ENCODE data around the gene MKRN2.

Gene MKRN2

DNA sequence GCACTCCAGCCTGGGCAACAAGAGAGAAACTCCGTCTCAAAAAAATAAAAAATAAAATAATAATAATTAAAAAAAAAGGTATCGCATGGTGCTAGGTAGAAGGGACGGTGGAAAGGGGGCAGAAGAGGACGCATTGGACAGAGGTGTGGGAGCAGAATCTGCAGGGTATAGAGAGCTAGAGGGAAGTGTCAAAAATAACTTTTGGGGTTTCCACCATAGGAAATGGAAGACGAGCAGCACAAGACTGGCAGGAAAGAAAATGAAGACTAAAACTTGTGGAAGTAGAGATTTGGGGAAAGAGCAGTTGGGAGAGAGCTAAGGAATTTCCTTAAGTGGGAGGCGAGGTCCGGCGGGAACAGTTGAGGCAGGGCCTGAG lies 585 bp upstream of the MKRN2 start:
- DNase-seq (ENCODE audit: low read depth), result no peak

DNA sequence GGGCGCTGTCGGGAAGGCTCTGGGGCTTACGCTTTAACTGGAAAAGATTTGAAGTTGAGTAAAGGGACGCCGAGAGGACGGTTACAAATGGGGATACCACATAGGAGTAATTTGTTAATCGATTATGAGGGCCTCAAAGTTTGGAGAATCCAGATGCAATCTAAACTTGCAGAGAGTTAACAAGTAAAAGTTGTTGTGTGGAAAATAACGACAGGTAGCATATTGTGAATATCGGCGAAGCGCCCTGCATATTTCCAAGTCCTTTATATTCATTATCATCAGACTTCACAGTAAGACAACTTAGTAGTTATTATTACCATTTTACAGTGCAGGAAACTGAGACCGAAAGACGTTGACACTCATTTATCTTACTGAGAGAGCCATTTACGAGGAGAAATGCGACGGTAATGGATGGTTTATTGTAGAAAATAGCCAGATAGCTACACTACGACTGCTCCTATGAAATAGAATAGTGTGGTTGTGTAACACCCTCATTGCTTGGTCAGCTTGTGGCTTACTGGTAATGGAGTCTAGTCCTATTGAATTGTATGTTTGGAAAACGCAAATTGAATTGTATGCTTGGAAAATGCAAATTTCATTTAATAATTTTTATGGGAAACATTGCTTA lies 700 bp downstream of the MKRN2 start:
- DNase-seq (ENCODE audit: low read depth), result no peak

DNA sequence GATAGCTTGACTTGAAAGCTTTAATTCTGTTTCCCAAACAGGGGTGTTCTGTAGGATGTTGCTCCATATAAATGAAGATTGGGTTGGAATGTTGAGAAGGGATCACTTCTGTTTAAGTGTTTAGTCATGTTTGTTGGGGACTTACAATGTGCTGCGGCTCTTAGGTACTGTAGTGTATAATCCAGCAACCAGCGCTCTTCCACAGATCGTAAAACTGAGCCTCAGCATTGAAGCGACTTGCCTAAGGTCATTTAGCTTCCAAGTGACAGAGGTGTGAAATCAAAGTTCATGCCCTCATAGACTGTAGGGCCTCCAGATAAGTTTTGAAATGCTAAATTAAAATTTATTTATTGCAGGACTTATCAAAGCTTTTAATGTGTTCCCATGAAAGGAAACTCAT lies 1.8 kb downstream of the MKRN2 start:
- DNase-seq (ENCODE audit: low read depth), result no peak

DNA sequence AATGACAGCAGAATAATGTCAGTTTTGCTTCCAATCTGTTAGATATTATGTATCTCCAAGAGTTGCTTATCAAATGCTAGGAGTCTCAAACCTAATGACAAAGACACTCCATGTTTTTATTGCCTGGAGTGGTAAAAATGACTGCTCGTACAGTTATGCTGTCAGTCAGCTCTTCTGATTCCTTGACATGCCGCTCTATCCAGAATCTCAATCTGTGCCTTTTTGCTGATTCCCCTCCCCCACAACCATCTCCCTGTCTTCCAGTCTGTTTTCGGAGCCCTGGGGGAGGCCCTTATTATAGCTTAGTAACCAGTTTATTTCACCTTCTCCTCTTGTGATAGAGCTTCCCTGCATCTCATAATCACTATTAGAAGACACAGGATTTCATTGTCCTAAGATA lies 2.6 kb downstream of the MKRN2 start:
- no peak for DNase-seq (ENCODE audit: low read depth)

DNA sequence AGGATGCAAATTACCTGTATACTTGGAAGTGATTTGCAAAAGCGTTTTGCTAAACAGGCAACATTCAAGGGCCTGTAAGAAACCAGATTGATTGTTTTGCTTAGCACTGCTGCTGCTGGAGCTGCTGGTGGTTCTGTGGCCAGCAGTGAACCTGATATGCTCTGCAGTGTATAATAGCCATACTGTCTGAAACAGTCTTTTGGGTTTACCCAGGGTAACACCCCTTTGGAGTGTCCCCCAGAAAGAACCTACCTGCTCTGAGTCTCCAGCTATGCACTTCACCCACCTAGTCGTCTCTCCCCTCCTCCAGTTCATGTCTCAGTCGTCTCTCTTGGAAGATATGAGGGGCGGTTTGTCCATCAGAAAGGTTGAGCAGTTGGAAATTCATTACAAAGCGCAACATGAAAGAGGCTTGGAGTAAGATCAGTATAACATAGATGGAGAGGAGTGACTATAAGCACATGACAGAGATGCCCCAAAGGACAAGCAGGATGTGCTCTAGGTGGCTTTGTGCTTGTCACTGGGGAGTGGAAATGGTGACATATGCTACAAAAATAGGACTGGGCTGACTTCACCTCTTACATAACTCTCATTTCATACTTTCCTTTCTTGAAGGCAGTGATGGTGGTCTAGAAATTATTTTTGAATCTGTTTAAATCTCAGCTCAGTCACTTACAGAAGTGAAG lies 3.8 kb downstream of the MKRN2 start:
- DNase-seq (ENCODE audit: low read depth), result no peak

DNA sequence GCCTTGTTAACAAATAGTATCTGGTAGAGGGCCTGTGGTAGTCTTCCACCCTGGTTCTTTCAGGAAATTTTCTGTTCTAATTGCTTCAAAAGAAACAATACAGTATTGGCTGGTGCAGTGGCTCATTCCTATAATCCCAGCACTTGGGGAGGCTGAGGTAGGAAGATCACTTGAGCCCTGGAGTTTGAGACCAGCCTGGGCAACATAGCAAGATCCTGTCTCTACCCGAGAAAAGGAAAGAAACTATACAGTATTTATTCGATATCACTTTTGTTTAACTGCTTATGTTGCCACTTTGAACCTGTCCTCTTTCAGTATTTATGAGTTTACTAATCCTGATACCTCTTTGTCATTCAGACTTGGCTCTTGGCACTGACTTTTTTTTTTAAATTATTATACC lies 4.5 kb downstream of the MKRN2 start:
- DNase-seq (ENCODE audit: low read depth), result no peak

DNA sequence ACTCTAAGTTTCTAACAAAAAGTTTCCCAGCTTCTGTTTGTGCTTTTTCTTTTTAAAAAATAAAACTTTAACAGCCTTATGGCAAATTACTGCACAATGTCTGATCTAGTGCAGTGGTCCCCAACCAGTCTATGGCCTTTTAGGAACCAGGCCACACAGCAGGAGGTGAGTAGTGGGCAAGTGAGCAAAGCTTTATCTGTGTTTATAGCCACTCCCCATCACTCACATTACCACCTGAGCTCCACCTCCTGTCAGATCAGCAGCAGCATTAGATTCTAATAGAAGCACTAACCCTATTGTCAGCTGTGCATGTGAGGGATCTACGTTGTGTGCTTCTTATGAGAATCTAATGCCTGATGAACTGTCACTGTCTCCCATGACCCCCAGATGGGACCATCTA lies 5.6 kb downstream of the MKRN2 start:
- DNase-seq (ENCODE audit: low read depth), result no peak

DNA sequence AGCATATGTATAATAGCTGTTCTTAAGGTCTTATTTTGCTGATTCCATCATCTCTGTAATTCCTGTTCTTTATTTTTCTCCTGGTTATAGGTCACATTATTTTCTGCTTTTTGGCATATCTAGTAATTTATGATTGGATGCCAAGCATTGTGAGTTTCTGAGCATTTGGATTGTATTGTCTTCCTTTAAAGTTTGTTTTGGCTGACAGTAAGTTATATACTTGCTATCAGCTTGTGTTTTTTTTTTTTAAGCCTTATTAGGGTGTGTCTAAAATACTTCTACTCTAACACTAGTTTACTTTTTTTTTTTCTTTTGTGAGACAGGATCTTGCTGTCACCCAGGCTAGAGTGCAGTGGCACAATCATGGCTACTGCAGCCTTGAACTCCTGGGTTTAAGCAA lies 10.1 kb downstream of the MKRN2 start:
- DNase-seq (ENCODE audit: low read depth), result no peak

DNA sequence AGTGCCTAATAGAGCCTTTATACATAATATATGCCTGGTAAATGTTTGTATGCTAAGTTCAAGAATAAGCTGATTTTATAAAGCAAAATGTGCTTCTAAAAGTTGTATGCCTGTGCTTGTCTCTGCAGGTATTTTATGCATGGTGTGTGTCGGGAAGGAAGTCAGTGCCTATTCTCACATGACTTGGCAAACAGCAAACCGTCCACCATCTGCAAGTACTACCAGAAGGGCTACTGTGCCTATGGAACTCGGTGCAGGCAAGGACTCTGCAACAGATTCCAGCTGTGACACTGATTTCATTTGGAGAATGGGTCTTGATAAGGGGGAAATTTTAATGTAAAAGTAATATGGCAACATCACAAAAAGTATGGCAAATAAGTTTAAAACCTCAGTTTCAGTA lies 11.9 kb downstream of the MKRN2 start:
- no peak for DNase-seq (ENCODE audit: low read depth)

DNA sequence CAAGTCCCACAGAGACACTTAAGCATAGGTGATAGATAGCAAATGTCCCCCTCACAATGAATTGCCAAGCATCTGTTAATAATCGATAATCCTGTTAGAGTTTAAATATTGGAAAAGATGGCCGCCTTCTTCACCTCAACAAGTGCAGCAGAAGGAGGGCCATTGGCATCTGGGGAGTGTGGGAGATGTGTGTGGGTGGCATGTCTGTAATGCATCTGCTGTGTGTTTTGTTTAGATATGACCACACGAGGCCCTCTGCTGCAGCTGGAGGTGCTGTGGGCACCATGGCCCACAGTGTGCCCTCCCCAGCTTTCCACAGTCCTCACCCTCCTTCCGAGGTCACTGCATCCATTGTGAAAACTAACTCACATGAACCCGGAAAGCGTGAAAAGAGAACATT lies 12.9 kb downstream of the MKRN2 start:
- DNase-seq (ENCODE audit: low read depth), result no peak

DNA sequence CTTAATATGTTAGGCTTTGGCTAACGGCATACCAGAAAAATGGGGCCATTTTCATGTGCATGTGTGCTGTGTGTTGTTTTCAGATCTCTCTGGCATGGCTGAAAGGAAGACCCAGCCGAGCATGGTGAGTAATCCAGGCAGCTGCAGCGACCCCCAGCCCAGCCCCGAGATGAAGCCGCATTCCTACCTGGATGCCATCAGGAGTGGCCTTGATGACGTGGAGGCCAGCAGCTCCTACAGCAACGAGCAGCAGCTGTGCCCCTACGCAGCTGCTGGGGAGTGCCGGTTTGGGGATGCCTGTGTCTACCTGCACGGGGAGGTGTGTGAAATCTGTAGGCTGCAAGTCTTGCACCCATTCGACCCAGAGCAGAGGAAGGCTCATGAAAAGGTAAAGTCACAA lies 15.1 kb downstream of the MKRN2 start:
- no peak for DNase-seq (ENCODE audit: low read depth)

DNA sequence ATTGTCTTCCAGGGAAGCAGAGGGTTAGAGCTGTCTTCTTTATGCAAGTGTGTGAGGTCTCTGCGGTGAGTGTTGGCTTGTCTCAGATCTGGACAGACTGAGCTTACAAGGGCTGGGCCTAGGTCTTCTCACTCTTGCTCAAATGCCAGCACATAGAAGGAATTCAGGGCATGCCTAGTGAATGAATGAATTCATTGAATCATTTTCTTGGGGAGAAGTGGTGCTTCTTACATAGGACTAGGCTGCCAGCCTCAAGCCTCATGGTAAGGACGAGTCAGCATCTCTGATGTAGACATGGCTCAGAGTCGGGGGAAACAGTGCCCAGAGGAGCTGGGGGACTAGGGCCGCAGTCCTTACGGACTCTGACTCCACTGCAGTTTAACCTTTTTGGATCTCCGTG lies 17.2 kb downstream of the MKRN2 start:
- no peak for DNase-seq (ENCODE audit: low read depth)

DNA sequence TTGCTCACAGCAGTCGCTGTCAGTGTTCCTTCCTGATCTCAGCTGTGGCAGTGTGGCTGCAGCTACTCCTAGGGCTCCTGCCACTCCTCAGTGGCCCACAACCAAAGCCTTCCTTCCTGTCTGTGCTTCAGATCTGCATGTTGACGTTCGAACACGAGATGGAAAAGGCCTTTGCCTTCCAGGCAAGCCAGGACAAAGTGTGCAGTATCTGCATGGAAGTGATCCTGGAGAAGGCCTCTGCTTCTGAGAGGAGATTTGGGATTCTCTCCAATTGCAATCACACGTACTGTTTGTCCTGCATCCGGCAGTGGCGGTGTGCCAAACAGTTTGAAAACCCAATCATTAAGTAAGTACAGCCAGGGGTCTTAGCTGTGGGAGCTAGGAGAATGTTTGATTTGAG lies 17.8 kb downstream of the MKRN2 start:
- DNase-seq (ENCODE audit: low read depth), result no peak

DNA sequence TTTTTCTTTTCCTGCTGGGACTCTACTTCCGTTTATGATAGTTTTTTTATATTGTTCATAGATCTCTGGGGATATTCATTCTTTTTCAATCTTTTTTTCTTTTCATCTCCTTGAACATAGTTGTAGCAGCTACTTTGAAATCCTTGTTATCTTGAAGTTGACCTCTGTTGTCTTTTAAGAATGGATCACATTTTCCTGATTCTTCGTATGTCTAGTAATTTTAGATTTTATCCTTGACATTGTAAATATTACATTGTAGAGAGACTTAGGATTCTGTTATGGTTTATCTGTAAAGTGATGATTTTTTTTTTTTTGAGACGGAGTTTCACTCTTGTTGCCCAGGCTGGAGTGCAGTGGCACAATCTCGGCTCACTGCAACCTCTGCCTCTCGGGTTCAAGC lies 20.5 kb downstream of the MKRN2 start:
- DNase-seq (ENCODE audit: low read depth), result no peak

DNA sequence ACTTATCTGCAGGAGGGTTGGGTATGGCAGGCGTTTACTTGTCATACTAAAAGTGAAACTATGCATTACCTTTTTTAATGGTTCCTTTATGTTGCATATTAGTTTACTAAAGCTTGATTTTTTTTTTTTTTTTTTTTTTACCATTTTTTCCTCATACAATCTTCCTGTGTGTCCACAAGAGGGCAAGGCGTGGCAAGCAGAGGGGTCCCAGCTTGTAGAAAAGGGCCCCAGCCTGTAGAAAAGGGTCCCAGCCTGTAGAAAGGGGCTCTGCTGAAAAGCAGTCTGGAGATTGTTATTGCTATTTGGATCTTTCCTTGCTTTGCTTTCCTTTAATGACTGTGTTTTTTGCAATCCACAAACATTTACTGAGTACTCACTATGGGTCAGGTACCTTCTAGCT lies 21.9 kb downstream of the MKRN2 start:
- no peak for DNase-seq (ENCODE audit: low read depth)

DNA sequence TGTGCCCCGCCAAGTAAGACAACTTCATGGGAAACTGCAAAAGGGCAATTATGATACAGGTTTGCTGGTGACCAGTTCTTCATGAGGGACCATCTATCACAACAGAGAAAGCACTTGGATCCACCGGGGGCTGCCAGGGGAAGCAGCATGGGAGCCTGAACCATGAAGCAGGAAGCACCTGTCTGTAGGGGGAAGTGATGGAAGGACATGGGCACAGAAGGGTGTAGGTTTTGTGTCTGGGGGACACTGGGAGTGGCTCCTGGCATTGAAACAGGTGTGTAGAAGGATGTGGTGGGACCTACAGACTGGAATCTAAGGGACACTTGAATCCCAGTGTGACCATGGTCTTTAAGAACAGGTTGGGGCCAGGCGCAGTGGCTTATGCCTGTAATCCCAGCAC lies 22.6 kb downstream of the MKRN2 start:
- DNase-seq (ENCODE audit: low read depth), result no peak

DNA sequence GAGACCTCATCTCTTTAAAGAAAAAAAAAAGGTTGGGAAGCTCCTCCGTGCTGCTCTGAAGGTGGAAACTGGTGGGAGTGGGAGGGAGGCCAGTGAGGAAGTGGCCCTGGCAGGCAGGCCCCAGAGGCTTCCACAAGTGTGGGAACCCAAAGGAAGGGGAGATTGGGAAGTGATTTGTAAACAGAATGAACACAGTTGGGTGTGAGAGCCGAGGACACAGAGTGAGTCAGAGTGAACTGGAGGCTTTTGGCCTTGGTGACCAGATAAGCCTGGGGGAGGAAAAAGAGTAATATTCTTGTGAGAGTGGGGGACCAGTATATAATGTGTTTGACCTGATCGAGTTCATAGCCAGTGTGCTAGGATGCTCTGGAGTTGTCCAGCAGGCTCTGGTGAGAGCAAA lies 23.0 kb downstream of the MKRN2 start:
- DNase-seq (ENCODE audit: low read depth), result no peak

DNA sequence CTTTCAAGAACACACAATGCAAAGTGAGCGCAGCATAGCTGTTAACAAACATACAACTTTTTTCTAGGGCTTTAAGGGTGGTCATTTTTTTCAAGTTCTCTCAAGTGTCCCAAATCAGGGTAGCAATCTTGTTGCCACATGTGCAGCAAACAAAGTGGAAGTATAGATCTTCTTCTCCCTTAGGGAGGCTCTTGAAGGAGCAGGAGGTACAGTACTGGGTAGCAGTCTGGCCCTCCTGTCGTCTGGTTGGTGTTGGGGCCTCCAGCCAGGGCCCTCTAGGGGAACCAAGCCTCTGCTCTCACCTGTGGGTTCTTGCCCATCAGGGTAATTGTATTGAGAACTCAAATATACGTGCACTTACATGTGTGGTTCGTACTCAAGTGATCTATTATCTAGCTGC lies 25.8 kb downstream of the MKRN2 start:
- no peak for DNase-seq (ENCODE audit: low read depth)

DNA sequence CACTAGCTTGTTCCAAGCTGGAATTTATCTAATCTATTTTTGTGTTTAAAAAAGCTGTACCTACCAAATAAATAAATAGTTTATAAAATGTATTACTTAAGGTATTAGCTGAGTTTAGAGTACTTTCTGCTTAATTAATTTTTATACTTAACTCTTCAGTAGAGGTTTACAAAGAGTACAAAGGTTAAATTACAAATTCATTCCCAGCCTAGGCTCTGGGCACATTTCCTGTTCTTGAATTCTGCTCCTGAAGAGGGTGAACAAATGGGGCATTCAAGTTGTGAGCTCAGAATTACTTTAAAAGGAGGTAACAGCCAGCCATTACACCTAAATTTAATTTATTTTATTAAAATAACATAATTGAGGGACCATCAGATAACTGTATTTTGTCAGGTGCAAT lies 26.4 kb downstream of the MKRN2 start:
- DNase-seq (ENCODE audit: low read depth), result no peak

DNA sequence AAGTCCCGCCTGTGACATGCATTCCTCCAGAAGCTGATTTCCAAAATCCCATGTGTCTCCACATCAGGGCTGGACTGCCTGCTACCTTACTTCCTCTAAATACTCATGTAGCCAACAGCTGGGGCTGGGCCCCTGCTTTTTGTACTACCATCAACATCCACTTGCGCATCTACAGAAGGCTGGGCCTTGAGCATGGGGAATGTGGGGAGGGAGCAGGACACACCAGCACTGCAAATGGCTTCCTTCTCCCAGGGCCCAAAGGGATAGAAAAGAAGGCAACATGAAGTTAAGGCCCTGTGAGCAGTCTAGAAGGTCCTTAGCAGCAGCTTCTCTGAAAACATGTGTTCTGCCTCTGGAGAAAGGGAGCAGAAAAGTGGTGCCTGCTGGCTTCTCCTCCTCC lies 27.2 kb downstream of the MKRN2 start:
- DNase-seq (ENCODE audit: low read depth), result no peak

DNA sequence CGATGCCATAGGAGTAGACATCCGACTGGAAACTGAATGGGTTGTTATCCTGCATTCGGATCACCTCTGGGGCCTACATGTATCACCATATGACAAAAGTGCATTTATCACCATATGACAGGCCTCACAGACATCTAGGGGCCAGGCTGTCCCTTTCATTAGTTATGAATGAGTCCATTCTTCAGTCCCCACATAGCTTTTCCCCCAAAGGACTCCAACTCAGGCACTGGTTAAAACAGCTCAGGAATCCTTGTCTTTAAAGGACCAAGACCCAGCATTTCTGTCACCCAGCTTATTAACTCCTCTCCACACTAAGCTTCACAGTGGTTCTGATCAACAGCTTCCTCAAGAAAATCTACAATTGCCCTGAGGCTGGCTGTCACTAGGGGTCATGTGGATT lies 28.3 kb downstream of the MKRN2 start:
- DNase-seq (ENCODE audit: low read depth), result no peak

DNA sequence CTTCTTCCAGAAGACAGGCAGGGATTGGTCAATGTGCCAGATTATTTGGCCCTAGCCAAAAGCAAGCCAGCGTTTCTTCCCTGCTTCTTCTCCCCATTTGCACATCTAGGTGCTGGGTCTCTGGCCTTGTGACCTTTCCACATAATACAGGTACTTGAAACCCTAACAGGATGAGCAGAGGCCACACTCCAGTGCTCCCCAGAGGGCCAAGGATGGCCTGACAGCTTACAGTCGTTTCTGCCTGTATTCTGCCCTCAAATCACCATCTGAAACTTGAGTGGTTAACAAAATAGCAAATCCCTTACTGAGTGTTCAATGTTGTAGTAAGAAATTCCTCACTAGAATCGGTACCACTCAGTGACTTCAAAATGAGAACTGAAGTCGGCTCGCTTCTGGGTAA lies 29.1 kb downstream of the MKRN2 start:
- DNase-seq (ENCODE audit: low read depth), result no peak

DNA sequence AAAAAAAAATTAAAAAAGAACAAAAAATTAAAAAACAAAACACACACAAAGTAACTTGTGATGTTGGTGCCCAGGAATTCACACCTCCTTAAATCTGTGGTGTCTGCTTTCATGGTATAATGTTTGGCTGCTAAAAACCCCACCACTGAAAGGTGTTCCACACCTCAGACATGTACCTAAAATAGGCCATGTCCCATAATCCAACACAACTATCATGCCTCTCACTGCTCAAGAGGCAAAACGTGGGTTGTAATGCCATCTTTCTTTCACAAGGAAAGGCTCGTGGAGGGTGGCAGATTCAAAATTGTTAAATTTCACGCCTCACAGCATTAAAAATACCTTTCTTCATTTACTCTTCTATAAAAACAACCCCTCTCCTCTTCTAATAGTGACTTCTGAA lies 29.5 kb downstream of the MKRN2 start:
- no peak for DNase-seq (ENCODE audit: low read depth)

Measured in T follicular helper cell (primary cell).